Spleen (tissue), 11 donors: ENCODE measurements around the gene MYO1B. TPM values are rescaled to one million over a fixed set of nuclear protein-coding genes. Genes with fewer than 3 reads are reported as not detected.
A peak's percentile ranks its signal among the peaks of the same experiment; 100 is the strongest.

Experiments used
- DNase-seq: peaks from one replicate; pipeline ENCODE4 v3.0.0-alpha.2; 2020
- H3K27ac ChIP-seq, 8 donors: fragments of 200-600 bp; sonication (generic) in 7 of 8; 1 replicate in 4 of 8; 2 replicates in 4 of 8; pipeline versions ENCODE4 v1.5.0 to v1.8.0; 2016 to 2021; ENCODE audit warnings: inconsistent platforms in 4 of 8, mild to moderate bottlenecking in 4 of 8, moderate library complexity in 1 of 8
- H3K27me3 ChIP-seq, 7 donors: fragments of 200-600 bp; sonication (generic) in 6 of 7; replicated peaks in 1 of 7; 1 replicate in 4 of 7; 2 replicates in 3 of 7; pipeline versions ENCODE4 v1.5.0 to v1.8.0; 2016 to 2021; ENCODE audit warnings: inconsistent platforms in 3 of 7, mild to moderate bottlenecking in 1 of 7
- H3K36me3 ChIP-seq, 6 donors: fragments of 200-600 bp; sonication (generic) in 5 of 6; 1 replicate in 4 of 6; 2 replicates in 2 of 6; pipeline versions ENCODE4 v1.5.0 to v1.8.0; 2016 to 2021; ENCODE audit warnings: inconsistent platforms in 2 of 6
- H3K4me1 ChIP-seq, 6 donors: fragments of 200-600 bp; sonication (generic) in 5 of 6; 1 replicate in 3 of 6; 2 replicates in 3 of 6; pipeline versions ENCODE4 v1.5.0 to v1.8.0; 2016 to 2021; ENCODE audit warnings: inconsistent platforms in 3 of 6
- H3K4me3 ChIP-seq, 8 donors: fragments of 200-600 bp; sonication (generic) in 7 of 8; 1 replicate in 4 of 8; 2 replicates in 4 of 8; pipeline versions ENCODE4 v1.5.0 to v1.8.0; 2016 to 2021; ENCODE audit warnings: inconsistent platforms in 4 of 8, mild to moderate bottlenecking in 4 of 8, moderate library complexity in 2 of 8
- H3K9me3 ChIP-seq, 8 donors: fragments of 200-600 bp; sonication (generic) in 7 of 8; 1 replicate in 4 of 8; 2 replicates in 4 of 8; pipeline versions ENCODE4 v1.5.0 to v1.8.0; 2016 to 2021; ENCODE audit warnings: inconsistent platforms in 4 of 8
- CTCF ChIP-seq, 11 experiments: fragments of 200-600 bp in 7 of 11; fragments of 450-650 bp in 4 of 11; sonication (generic) in 4 of 11; IDR thresholded peaks in 8 of 11; conservative IDR thresholded peaks in 3 of 11; 1 replicate in 7 of 11; 2 replicates in 4 of 11; pipeline versions ENCODE4 v1.4.0 to v1.8.0; 2016 to 2021; ENCODE audit warnings: antibody characterized with exemption in 11 of 11, inconsistent platforms in 4 of 11, mild to moderate bottlenecking in 1 of 11
- POLR2A ChIP-seq, 3 donors: fragments of 450-650 bp; IDR thresholded peaks; one replicate each; pipeline ENCODE4 v1.5.1; 2017; ENCODE audit warnings: antibody characterized with exemption in 3 of 3, mild to moderate bottlenecking in 1 of 3
- POLR2AphosphoS5 ChIP-seq, 3 donors: sonication (generic); formaldehyde crosslinking; IDR thresholded peaks; one replicate each; pipeline ENCODE4 v1.5.1; 2017; ENCODE audit warnings: antibody characterized with exemption in 3 of 3
- WGBS, 5 donors: extraction: QIAGEN DNeasy Blood & Tissue Kit in 3 of 5; methylation state at CpG; one replicate each; pipeline versions ENCODE4 v1.1.5 to v1.1.7; 2013 to 2018; 5-methylcytosine and 5-hydroxymethylcytosine counted together
- intact Hi-C: fragments of 100-400 bp; cut with DNase I; formaldehyde crosslinking; loops from one replicate; pipeline ENCODE4 v1.15.0; 2023; ENCODE audit warnings: low total_unique reads
- polyA plus RNA-seq, 3 donors: library from polyadenylated mRNA; stranded (reverse); fragments of 200-250 nt; gene quantifications; one replicate each; pipeline ENCODE4 v1.2.1, GENCODE V29; 2013
- total RNA-seq, 7 donors: library from RNA; depleted of rRNA in 3 of 7; stranded (reverse); fragments of >200 nt in 3 of 7; fragmentation: NEBNext Ultra II Directional in 4 of 7; extraction: Animal tissue kit (Norgen Biotek cat#: 25700) in 4 of 7; gene quantifications; one replicate each; pipeline versions ENCODE4 v1.1.0 to v1.2.1, GENCODE V29; 2016 to 2021
- donor health status: healthy with polysubstance abuse.
- donor health status: DM: no; HTN: no; CAD: no; lungs with moderate emphysema.
- donor health status: DM: no; HTN: no; CAD: no.
- donor health status: Bipolar disorder and iron deficiency.
- donor health status: healthy.
- donor health status: DM: no; HTN: no; CAD: no.
- donor health status: DM: yes; HTN: yes; CAD: no.

The MYO1B gene
- total and polyA plus RNA-seq, 10 donors: 5.3 to 25.8 (median 19.0) TPM

GRCh38 chr2:191369034-191369433 is 123.8 kb downstream of the MYO1B start:
- H3K9me3 ChIP-seq: no peaks in the 10 kb centered on the region
- no peak for DNase-seq
- H3K36me3 ChIP-seq: no peaks in the 10 kb centered on the region
- no peaks in the 10 kb centered on the region for H3K27me3 ChIP-seq
- no peak overlapping the region for H3K4me3 ChIP-seq
- H3K27ac ChIP-seq: no peak overlapping the region
- peak in 1 of 11 experiments; percentile 30 for TF ChIP-seq CTCF (IDR thresholded peaks at IDR 0.05 in 8 of 11, conservative IDR thresholded peaks at IDR 0.05 in 3 of 11)
- no peak for TF ChIP-seq POLR2A (IDR thresholded peaks at IDR 0.05)
- no peaks in the 10 kb centered on the region for H3K4me1 ChIP-seq
- WGBS, 5 donors: 63 to 93% (median 84%) methylated on average over 3 of the region's 3 CpGs
- intact Hi-C loops: no loop called here

DNA sequence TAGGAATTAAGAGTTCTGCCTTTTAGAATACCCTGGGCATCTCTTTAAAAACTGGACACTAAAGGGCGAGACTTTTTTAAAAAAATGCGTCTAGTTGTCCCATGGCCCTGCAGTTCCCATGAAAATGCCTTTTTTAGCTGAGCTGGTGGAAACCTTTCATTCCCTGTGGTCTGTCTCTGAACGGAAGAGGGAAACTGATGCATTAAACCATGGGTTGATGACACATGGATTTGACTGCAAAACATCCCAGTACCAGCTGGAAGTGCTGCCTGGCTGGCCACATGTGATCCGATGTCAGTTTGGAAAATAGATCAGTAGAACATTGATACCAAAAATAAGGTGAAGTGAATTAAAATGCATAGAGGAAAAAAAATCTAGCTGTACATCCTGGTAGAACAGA is 129.2 kb downstream of the MYO1B start:
- Histone ChIP-seq H3K27ac (no peak overlapping the region), H3K36me3 (no peaks in the 10 kb centered on the region), H3K9me3 (no peaks in the 10 kb centered on the region), H3K4me3 (no peak overlapping the region), H3K4me1 (peaks cover 0 to 13% (median 9%) of the 10 kb centered on the region in 6 donors), H3K27me3 (no peaks in the 10 kb centered on the region)
- intact Hi-C loops: no loop called here
- WGBS, 5 donors: 86 to 96% (median 94%) methylated on average over 4 of the region's 4 CpGs
- no peak for DNase-seq
- TF ChIP-seq POLR2A (IDR thresholded peaks at IDR 0.05): no peak
- no peak for TF ChIP-seq POLR2AphosphoS5 (IDR thresholded peaks at IDR 0.05)
- no peak for TF ChIP-seq CTCF (IDR thresholded peaks at IDR 0.05 in 8 of 11, conservative IDR thresholded peaks at IDR 0.05 in 3 of 11)

- intact Hi-C loops: no loop called here
- Histone ChIP-seq H3K4me3 (no peak overlapping the region), H3K27me3 (no peaks in the 10 kb centered on the region), H3K4me1 (peaks cover 0 to 13% (median 9%) of the 10 kb centered on the region in 6 donors), H3K36me3 (no peaks in the 10 kb centered on the region), H3K27ac (no peak overlapping the region), H3K9me3 (no peaks in the 10 kb centered on the region)
- 70 to 88% (median 77%) methylated on average over 1 of the region's 1 CpG for WGBS, 5 donors
- TF ChIP-seq POLR2A (IDR thresholded peaks at IDR 0.05) (no peak), CTCF (IDR thresholded peaks at IDR 0.05 in 8 of 11, conservative IDR thresholded peaks at IDR 0.05 in 3 of 11) (no peak), POLR2AphosphoS5 (IDR thresholded peaks at IDR 0.05) (no peak)
- no peak for DNase-seq
These were observed 129.7 kb downstream of the MYO1B start for GRCh38 chr2:191374939-191375338.

GRCh38 chr2:191376981-191377629 is 131.9 kb downstream of the MYO1B start:
- 45 to 62% (median 46%) methylated on average over 3 of the region's 3 CpGs for WGBS, 5 donors
- no peak for DNase-seq
- Histone ChIP-seq H3K4me1 (peaks cover 0 to 13% (median 9%) of the 10 kb centered on the region in 6 donors), H3K36me3 (no peaks in the 10 kb centered on the region), H3K4me3 (no peak overlapping the region), H3K9me3 (no peaks in the 10 kb centered on the region), H3K27me3 (no peaks in the 10 kb centered on the region), H3K27ac (peak overlapping the region in 2 of 8 donors; percentile 22 to 39)
- no peak for TF ChIP-seq CTCF (IDR thresholded peaks at IDR 0.05 in 8 of 11, conservative IDR thresholded peaks at IDR 0.05 in 3 of 11)
- peak in 1 of 3 donors; percentile 50 for TF ChIP-seq POLR2AphosphoS5 (IDR thresholded peaks at IDR 0.05)
- intact Hi-C loops: no loop called here
